NCI-H526 (cell line): ENCODE results near the gene USP13.

Experiments
- DNase-seq, 2 experiments: peaks; one replicate each; lab custom pipeline; 2025; lab: John Stamatoyannopoulos, UW

Gene USP13

DNA sequence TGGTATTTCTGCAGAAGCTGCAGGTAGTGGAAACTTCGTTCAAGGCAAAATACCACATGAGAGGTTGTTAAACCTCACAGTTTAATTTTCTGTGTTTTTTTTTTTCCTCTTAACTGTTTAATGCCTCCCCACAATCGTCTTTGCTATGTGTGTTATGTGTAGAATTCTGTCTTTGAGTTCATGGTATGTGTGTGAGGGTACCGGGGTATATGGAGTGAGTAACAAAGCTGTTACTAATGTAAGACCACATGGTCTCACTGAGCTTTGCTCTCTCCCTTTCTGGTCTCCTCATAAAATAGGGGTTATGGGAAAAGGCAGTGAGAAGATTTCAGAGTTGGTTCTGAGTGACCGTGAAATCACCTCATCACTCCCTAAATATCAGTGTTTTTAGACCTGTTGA, 143.6 kb downstream of the USP13 start:
- no peak for DNase-seq

DNA sequence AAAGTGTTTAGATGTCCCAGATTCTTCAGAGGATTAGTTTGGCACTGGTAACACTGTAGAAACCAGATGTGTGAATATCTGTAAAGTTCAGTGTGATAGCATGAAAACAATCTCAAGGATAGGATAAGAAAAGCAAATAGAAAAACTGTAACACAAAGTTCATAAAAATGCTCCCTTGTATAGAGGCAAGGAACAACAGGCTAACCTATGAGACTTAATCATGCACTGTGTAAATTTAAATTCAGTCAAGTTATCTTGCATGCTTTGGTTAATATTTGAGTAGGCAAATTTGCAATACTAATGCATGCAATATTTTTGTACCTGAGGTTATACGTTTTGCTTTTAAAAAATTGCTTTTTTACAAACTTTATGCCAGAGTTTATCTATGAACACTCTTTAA, 144.4 kb downstream of the USP13 start:
- DNase-seq, result peak; percentile 9 to 56

DNA sequence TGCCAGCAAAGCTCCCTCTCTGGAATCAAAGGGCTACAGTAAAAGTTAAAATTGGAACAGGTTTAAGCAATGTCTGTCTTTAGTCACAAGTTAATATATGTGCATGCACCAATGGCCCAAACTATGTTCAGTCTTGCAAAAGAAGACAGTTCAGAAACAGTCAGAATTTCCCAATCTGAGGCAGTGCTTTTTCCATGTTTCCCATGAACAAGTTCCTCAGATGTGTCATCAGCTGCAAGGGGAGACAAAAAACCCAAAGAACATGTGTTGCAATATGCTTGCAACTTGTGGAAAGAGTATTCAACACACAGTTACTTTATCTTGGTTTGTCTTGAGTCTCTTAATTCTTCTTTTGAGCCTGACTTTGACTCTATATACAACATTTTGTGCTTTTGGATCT, 148.4 kb downstream of the USP13 start:
- no peak for DNase-seq

DNA sequence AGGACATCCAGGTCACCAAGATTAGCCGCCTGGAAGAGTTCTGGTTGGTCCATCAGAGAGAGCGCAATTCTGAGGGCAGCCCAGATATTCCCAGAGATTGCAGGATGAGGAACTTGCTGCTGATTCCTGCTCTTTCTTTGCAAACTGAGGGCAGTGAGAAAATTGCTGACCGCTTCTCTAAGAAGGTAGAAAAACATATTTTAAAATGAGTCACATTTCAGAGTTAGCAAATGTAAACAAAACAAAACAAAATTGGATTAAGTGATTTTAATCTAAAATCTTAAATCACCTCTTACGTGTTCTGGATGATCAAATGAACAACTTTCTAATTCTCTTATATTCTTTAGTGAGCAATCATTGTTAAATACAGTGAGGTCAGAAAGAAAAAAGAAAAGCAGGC, 149.0 kb downstream of the USP13 start:
- DNase-seq, result no peak

DNA sequence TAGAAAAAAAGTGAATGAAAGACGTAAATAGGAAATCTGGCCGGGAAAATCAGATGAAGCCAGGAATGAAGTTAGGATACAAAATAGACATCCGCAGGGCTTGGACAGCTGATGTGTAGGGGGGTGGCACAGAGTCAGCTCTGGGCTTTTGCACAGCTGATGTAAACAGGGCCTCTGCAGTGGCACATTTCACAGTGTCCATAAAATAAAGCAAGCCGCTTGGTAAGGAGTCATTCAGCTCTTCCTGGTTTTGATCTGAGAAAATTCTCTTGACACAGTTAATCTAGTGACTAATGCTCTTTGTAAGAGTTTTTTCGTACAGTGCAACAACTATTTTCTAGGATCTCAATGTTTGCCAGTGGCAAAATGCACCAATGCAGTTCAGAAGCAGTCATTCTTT, 153.3 kb downstream of the USP13 start:
- no peak for DNase-seq

DNA sequence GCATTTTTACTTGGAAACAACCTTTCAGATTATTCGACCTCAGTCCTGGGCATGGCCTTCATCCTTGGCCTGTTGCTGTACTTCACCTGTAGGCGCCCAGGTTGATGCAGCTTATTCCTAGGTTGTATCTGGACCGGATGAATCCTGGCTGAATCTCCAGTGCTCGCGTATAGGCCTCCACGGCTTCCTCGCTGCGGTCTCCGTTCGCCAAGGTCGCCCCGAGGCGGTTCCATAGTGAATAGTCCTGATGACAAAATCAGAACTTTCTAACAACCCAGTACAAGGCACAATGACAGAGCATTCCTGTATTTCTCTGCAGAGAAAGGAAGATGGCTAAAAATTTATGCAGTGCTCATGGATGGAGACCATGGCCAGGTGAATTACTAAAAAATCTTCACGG, 154.7 kb downstream of the USP13 start:
- DNase-seq, result no peak

DNA sequence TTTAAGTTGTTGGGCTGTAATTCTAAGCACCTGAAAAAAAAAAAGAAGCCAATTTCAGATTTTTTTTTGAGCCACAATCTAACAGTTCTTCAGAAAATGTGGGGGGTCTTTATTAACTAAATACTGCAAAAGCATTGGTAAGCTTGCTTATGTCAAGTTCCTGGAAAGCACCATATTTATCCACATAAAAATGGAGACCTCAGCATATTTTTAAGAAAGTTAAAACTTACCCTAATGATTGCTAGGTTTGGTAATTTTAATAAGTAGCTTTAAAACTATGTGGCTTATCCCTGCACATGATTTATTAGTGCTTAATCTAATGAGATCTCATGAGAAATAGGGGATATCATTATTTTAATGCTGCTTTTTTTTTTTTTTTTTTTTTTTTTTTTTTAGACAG, 156.8 kb downstream of the USP13 start:
- no peak for DNase-seq

DNA sequence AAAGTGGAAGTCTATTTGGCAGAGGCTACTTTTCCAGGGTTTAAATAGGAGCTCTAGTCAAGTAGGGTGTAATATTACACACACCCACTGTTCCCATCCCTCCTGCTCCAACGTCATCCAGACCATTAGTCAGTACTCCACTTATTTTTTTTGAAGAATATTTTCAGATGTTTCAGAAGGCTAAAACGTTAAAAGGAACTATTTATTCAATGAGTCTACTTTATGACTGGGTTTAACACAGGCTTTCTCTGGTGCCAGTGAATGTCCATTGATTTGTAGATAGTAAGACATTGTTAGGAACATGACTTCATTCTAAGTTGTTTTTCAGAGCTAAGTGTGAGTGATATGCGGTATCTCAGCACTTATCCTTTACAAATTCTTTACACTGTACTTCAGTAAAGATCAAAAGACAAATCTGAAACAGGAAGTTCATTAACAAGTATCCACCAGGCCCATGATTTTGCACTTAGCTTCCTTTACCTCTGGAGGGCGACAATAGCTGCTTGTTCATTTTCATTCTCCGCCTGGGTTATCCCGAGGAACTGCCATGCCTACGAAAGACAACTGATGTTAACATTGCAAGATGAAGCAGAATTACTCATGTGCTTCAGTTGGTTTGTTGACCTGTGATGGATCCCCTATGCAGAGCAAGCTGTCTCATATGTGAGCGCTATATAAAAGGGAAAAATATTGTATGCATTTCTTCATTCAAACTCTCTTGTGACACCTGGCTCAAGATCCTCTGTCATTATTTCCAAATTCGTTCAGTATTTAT, 158.7 kb downstream of the USP13 start:
- DNase-seq, result peak; percentile 42 to 76

DNA sequence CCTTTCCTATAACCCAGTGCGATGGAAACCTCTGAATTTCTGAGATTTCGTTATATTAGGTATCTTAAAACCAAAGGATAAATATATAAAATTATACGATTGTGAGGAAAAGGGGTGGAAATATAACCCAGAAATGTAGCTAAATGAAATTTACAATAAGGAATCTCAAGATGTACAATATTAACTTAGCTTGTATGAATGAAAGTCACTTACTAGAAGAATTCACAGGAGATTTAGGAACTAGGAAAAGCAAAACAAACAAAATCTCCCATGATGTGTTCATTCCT, 159.2 kb downstream of the USP13 start:
- DNase-seq, result no peak

DNA sequence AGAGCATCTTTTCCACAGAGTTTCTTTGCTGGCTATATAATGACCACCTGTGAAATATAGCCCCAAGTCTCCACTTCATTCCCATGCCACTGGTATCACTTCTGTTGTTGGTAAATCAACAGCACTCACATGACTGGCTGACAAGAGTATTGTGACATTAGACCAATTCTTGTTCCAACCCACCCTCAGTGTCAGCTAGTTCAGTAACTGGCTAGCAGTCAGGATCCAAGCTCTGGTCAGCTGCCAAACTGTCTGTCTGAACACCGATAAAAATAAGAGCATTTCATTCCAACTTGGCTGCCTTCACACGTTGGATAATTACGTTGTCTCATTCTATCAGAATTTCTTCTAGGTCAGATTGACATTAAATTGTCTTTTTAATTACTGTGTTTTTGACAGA, 166.5 kb downstream of the USP13 start:
- no peak for DNase-seq

DNA sequence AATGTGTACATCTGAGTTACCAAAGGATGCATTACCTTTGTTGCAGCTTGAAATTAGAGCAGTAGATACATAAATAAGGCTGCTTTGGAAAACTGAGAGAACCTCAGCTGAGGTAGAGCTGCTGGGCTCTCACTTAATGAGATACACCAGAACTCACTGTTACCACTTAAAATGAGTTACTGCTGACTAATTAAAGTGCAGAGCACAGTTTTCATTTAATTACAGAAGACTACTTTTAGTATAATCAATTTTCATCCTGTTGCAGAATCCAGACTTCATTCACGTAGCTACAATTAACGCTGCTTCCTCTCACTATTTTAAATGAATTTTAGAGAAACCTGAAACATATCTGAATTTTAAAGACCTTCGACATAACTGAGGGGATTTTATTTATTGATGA, 169.5 kb downstream of the USP13 start:
- DNase-seq, result no peak

DNA sequence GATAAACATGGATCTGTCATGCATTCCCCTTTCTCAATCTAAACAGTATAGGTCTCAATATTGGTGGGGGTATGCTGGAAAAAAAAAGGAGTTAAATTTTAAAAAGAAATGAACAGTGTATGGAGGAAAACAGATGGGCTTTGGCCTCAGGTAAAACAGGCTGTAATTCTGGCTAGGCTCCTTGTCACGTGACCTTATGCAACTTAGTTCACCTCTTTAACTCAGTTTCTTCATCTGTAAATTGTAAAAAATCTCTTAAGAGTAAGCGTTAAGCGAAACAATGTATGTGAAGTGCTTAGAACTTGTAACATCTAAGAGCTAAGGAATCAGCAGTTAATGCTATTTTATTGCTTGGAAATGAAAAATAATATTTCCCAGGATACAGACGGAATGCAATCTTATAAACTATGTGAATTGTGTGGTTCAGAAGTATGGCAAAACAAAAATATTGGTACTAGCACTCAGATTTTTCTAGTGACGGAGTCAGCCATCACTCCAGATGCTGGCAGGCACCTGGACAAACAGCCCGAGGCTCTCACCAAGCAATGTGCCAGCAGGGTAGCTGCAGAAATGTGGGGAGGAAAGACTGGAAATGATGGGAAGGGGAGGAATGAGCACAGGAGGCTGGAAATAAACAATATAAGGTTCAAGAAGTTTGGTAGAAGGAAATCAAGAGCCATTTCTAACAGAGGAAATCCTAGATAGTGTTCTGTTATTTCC, 172.8 kb downstream of the USP13 start:
- no peak for DNase-seq

DNA sequence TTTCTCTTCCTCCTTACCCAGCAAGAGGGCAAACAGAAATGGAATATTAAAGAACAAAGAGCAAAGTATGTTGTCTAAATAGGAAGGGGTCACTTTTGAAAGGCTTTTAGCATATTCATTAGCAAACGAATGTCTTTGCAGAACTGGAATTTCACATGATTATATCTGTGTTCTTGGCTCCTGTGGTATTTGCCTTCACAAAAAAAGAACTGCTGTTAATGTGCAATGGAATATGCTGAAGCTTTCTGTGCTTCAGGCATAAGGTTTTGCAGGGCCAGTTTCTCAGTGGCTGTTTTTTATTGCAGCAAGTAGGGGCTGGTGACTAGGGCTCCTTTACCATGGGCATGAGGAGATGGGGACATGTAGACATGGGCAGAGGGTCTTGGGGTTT, 173.4 kb downstream of the USP13 start:
- DNase-seq, result no peak

DNA sequence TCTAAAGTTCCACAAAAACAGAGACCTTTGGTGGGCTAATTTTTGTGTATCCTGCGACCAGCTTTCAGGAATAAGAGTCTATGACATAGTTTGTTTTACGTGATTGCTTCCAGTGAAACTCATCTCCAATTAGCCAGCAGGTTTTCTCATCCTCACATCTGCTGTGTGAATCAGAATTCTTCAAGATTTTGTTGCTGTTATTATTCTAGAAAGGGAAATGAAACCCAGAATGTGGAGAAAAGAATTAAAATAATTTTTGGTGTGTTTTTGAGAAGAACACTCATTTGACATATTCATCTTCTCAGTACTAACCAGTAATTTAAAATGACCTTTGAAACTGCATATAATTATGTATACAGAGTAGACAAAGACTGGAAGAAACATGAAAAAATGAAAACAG, 175.9 kb downstream of the USP13 start:
- DNase-seq, result no peak

DNA sequence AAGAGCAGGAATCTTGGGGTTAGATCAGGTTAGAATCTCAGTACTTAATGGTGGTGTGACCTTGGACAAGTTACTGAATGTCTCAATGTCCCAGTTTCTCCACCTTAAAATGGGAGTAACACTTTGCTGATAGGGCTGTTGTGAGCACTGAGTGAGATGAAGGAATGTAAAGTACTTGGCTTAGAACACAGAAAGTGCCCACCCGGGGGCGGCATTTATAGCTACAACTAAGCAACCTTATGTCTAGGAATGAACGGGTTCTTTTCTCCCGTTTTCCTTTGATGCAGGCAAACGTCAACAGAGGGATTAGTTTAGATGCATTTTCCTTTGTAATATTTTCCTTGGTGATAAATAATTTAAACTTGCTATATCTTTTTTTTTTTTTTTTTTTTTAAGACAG, 176.6 kb downstream of the USP13 start:
- no peak for DNase-seq

DNA sequence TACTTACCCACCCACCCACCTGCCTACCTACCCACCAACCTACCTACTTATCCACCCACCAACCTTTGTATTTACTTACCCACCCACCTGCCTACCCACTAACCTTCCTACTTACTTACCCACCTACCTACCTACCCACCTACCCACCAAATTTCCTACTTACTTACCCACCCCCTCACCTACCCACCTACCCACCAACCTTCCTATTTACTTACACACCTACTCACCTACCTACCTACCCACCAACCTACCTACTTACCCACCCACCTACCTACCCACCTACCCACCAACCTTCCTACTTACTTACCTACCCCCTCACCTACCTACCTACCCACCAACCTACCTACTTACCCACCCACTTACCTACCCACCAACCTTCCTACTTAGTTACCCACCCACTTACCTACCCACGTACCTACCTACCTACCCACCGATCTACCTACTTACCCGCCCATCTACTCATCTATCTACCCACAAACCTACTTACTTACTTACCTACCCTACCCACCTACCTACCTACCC, 179.6 kb downstream of the USP13 start:
- DNase-seq, result no peak

DNA sequence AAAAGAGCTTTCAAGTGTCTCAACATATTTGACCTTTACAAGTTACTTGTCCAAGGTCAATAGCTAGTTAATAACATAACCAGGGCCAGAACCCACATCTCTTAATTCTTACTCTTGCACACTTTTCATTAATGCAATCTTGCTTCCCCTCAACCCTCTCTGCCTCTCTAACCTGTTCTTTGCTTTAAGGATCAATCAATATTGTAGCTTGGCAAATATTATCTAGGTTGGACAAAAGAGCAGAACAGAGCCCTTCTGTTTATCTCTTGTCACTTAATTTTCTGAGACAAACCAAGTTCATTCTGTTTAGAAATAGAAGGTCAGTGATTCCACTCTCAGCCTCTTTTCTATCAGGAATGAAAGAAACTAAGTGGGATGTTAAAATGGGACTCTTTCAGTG, 180.5 kb downstream of the USP13 start:
- DNase-seq, result no peak

DNA sequence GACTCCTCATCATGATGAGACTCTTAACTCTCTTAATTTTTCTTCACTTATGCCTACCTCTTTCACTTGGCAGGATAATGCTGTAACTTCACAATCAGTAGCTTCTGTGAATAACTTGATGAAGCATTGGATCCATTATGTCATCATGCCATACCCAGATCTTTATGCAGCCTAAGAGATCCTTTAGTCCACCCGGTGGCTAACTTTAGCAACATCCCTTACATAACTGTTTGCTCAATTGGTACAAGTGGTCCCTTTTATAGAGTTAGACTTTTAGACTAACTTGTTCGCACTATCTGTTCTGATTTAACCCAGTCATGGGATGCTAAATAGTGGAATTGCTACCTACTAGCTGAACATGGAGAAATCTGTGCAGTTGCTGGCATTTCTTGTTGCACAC, 184.5 kb downstream of the USP13 start:
- DNase-seq, result no peak
